H9 (cell line): ENCODE measurements around the gene CXCR2. TPM values are rescaled to one million over a fixed set of nuclear protein-coding genes. Genes with fewer than 3 reads are reported as not detected.

ENCODE experiments used
- DNase-seq: peaks from one replicate; pipeline ENCODE4 v3.0.0-alpha.2; 2017
- H2AFZ ChIP-seq: one replicate; pipeline ENCODE4 v1.6.1; 2013; ENCODE audit warnings: mild to moderate bottlenecking, low read length, control low read depth, moderate library complexity
- H2AK5ac ChIP-seq: 2 replicates; pipeline ENCODE4 v1.6.1; 2013; ENCODE audit warnings: low read length, control low read depth, mixed read lengths; ENCODE audit not compliant: insufficient read length
- H2BK120ac ChIP-seq: one replicate; pipeline ENCODE4 v1.6.1; 2013; ENCODE audit warnings: low read depth, mild to moderate bottlenecking, low read length, control low read depth, inconsistent platforms; ENCODE audit not compliant: poor library complexity, severe bottlenecking
- H2BK12ac ChIP-seq: 2 replicates; pipeline ENCODE4 v1.6.1; 2013; ENCODE audit warnings: low read length, control low read depth, mixed read lengths, low read depth; ENCODE audit not compliant: insufficient read length
- H2BK15ac ChIP-seq: 2 replicates; pipeline ENCODE4 v1.6.1; 2013; ENCODE audit warnings: low read depth, low read length, control low read depth
- H2BK20ac ChIP-seq: one replicate; pipeline ENCODE4 v1.6.1; 2013; ENCODE audit warnings: low read depth, mild to moderate bottlenecking, low read length, control low read depth, inconsistent platforms; ENCODE audit not compliant: poor library complexity, severe bottlenecking
- H2BK5ac ChIP-seq: 2 replicates; pipeline ENCODE4 v1.6.1; 2013; ENCODE audit warnings: low read length, control low read depth, mixed read lengths; ENCODE audit not compliant: insufficient read length
- H3K14ac ChIP-seq: 2 replicates; pipeline ENCODE4 v1.6.1; 2013; ENCODE audit warnings: low read length, control low read depth; ENCODE audit not compliant: insufficient read depth
- H3K18ac ChIP-seq: 2 replicates; pipeline ENCODE4 v1.6.1; 2013; ENCODE audit warnings: low read depth, mild to moderate bottlenecking, mixed read lengths, low read length, control low read depth; ENCODE audit not compliant: insufficient read length
- H3K23ac ChIP-seq: 2 replicates; pipeline ENCODE4 v1.6.1; 2013; ENCODE audit warnings: low read length, control low read depth, mixed read lengths, low read depth; ENCODE audit not compliant: insufficient read length
- H3K23me2 ChIP-seq: 2 replicates; pipeline ENCODE4 v1.6.1; 2013; ENCODE audit warnings: low read depth, mild to moderate bottlenecking, mixed read lengths, low read length, control low read depth; ENCODE audit not compliant: insufficient read length, poor library complexity, severe bottlenecking
- H3K27ac ChIP-seq: 2 replicates; pipeline ENCODE4 v1.5.1; 2013; ENCODE audit warnings: low read length, control low read depth, mixed read lengths, low read depth; ENCODE audit not compliant: insufficient read length
- H3K27me3 ChIP-seq: 2 replicates; pipeline ENCODE4 v1.6.1; 2013; ENCODE audit warnings: low read length, control low read depth, inconsistent platforms; ENCODE audit not compliant: insufficient read depth
- H3K4ac ChIP-seq: 2 replicates; pipeline ENCODE4 v1.6.1; 2013; ENCODE audit warnings: low read depth, mild to moderate bottlenecking, control low read depth, inconsistent platforms, low read length, moderate library complexity
- H3K4me1 ChIP-seq: 2 replicates; pipeline ENCODE4 v1.6.1; 2013; ENCODE audit warnings: low read length, control low read depth, inconsistent platforms; ENCODE audit not compliant: insufficient read depth
- H3K4me2 ChIP-seq: 2 replicates; pipeline ENCODE4 v1.6.1; 2013; ENCODE audit warnings: low read length, control low read depth, mixed read lengths; ENCODE audit not compliant: insufficient read length, insufficient read depth
- H3K56ac ChIP-seq: 2 replicates; pipeline ENCODE4 v1.6.1; 2013; ENCODE audit warnings: low read depth, mild to moderate bottlenecking, mixed read lengths, low read length, control low read depth; ENCODE audit not compliant: insufficient read length
- H3K79me1 ChIP-seq: 2 replicates; pipeline ENCODE4 v1.6.1; 2013; ENCODE audit warnings: low read depth, mild to moderate bottlenecking, moderate library complexity, low read length, control low read depth, inconsistent platforms; ENCODE audit not compliant: insufficient read depth, poor library complexity, severe bottlenecking
- H3K79me2 ChIP-seq: 2 replicates; pipeline ENCODE4 v1.6.1; 2013; ENCODE audit warnings: low read length, control low read depth, inconsistent platforms; ENCODE audit not compliant: insufficient read depth
- H3K9ac ChIP-seq: 2 replicates; pipeline ENCODE4 v1.6.1; 2013; ENCODE audit warnings: low read length, control low read depth, mixed read lengths; ENCODE audit not compliant: insufficient read length; ENCODE audit errors: extremely low read depth
- H3K9me3 ChIP-seq: one replicate; pipeline ENCODE4 v1.6.1; 2013; ENCODE audit warnings: low read depth, low read length, inconsistent platforms; ENCODE audit not compliant: control insufficient read depth
- H3T11ph ChIP-seq: one replicate; pipeline ENCODE4 v1.6.1; 2013; ENCODE audit warnings: mild to moderate bottlenecking, low read length, control low read depth, inconsistent platforms
- H4K20me1 ChIP-seq: one replicate; pipeline ENCODE4 v1.6.1; 2013; ENCODE audit not compliant: control insufficient read depth, insufficient read length, insufficient read depth
- H4K5ac ChIP-seq: 2 replicates; pipeline ENCODE4 v1.6.1; 2013; ENCODE audit warnings: low read depth, mild to moderate bottlenecking, mixed read lengths, low read length, control low read depth; ENCODE audit not compliant: insufficient read length
- H4K8ac ChIP-seq: replicated peaks from 2 replicates; pipeline ENCODE4 v1.6.1; 2013; ENCODE audit warnings: low read length, control low read depth, mixed read lengths, low read depth; ENCODE audit not compliant: insufficient read length
- H4K91ac ChIP-seq: 2 replicates; pipeline ENCODE4 v1.6.1; 2013; ENCODE audit warnings: low read depth, mild to moderate bottlenecking, moderate library complexity, mixed read lengths, low read length, control low read depth; ENCODE audit not compliant: insufficient read length
- H3K27ac Mint-ChIP-seq, 3 experiments: 2 replicates in 2 of 3; 3 replicates in 1 of 3; pipeline ENCODE4 v1.8.0; 2020 to 2021; ENCODE audit warnings: mixed read lengths in 3 of 3, mild to moderate bottlenecking in 1 of 3, moderate library complexity in 1 of 3
- H3K27me3 Mint-ChIP-seq: 2 replicates; pipeline ENCODE4 v1.8.0; 2021; ENCODE audit warnings: low read depth, mild to moderate bottlenecking, moderate library complexity, mixed read lengths
- H3K36me3 Mint-ChIP-seq, 3 experiments: 2 replicates in 2 of 3; 3 replicates in 1 of 3; pipeline ENCODE4 v1.8.0; 2020 to 2021; ENCODE audit warnings: low read depth in 3 of 3, mixed read lengths in 3 of 3; ENCODE audit not compliant: insufficient read depth in 1 of 3
- H3K4me1 Mint-ChIP-seq, 2 experiments: 2 replicates each; pipeline ENCODE4 v1.8.0; 2020; ENCODE audit warnings: mixed read lengths in 2 of 2
- H3K4me3 Mint-ChIP-seq, 2 experiments: 2 replicates in 1 of 2; 3 replicates in 1 of 2; pipeline ENCODE4 v1.8.0; 2020 to 2021; ENCODE audit warnings: mild to moderate bottlenecking in 2 of 2, mixed read lengths in 2 of 2, moderate library complexity in 1 of 2
- H3K9me3 Mint-ChIP-seq, 2 experiments: 2 replicates in 1 of 2; 3 replicates in 1 of 2; pipeline ENCODE4 v1.8.0; 2020; ENCODE audit warnings: mild to moderate bottlenecking in 2 of 2, mixed read lengths in 2 of 2, moderate library complexity in 1 of 2
- WGBS: extraction: QIAGEN DNeasy Blood & Tissue Kit; methylation state at CpG from one replicate; pipeline ENCODE4 v1.1.7; 2013; ENCODE audit warnings: missing lambda C conversion rate, low lambda C conversion rate, mixed read lengths; ENCODE audit not compliant: insufficient read length; ENCODE audit errors: extremely low coverage; 5-methylcytosine and 5-hydroxymethylcytosine counted together
- total RNA-seq: library from RNA; stranded (reverse); gene quantifications from 2 replicates; pipeline ENCODE4 v1.2.1, GENCODE V29; 2021
- TF ChIP-seq, protein P1 (sequence below): fragments of 200-600 bp; sonication (generic); conservative IDR thresholded peaks from 3 replicates; pipeline ENCODE4 v1.8.0; 2021; ENCODE audit warnings: antibody characterized with exemption, mild to moderate bottlenecking

The CXCR2 gene
- total RNA-seq, 1 experiment from 2014 or later: 0.59 TPM

DNA sequence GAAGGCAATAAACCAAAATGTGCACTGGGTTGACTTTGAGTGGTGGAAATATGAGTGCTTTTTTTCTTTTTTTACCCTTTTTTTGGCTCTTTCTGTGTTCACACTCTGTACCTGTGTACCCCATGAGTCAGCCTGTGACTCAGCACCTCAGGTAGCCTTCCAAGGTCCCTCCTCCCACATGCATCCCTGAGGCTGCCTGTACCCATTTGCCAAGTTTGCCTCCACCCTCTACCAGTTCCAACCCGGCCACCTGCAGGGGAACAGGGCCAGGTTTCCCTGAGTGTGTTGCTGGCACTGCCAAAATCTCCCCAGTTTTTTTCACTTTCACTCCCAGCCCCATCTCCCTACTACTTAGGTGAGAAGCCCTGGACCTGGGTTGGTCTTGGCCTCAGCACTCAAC lies 26.9 kb downstream of the CXCR2 start:
- H3K14ac ChIP-seq: no peak overlapping the region
- WGBS: no CpG with 5 or more reads among the region's 1 CpG
- Mint-ChIP-seq H3K4me1 (0 out of 4 replicates have a peak, but pooled peaks cover 0 to 3% of the 10 kb centered on the region in 2 experiments), H3K36me3 (no peaks in the 10 kb centered on the region; a peak in 1 of 7 replicates), H3K9me3 (no peaks in the 10 kb centered on the region), H3K27me3 (peaks cover 12% of the 10 kb centered on the region), H3K27ac (no peak overlapping the region; a peak in 1 of 7 replicates), H3K4me3 (no peak overlapping the region)
- H3K4me1 ChIP-seq: no peaks in the 10 kb centered on the region
- no peak overlapping the region for H4K5ac ChIP-seq
- H3K27ac ChIP-seq: no peak overlapping the region
- H2BK15ac ChIP-seq: no peak overlapping the region
- H3K79me1 ChIP-seq: no peaks in the 10 kb centered on the region
- no peaks in the 10 kb centered on the region for H3K23me2 ChIP-seq
- no peaks in the 10 kb centered on the region for H3K79me2 ChIP-seq
- no peak overlapping the region for H2AK5ac ChIP-seq
- H3K9ac ChIP-seq: no peak overlapping the region
- no peak overlapping the region for H4K91ac ChIP-seq
- no peak overlapping the region for H3T11ph ChIP-seq
- H2BK20ac ChIP-seq: no peak overlapping the region
- H3K4ac ChIP-seq: no peak overlapping the region
- H2BK120ac ChIP-seq: no peak overlapping the region
- no peak overlapping the region for H3K56ac ChIP-seq
- H3K27me3 ChIP-seq: no peaks in the 10 kb centered on the region
- H4K20me1 ChIP-seq: no peaks in the 10 kb centered on the region
- H4K8ac ChIP-seq: no peak overlapping the region
- H3K23ac ChIP-seq: no peak overlapping the region
- no peak overlapping the region for H2AFZ ChIP-seq
- no peak for DNase-seq
- no peak overlapping the region for H3K18ac ChIP-seq
- no peak overlapping the region for H3K4me2 ChIP-seq
- H2BK12ac ChIP-seq: no peak overlapping the region
- TF ChIP-seq, protein P1, sequence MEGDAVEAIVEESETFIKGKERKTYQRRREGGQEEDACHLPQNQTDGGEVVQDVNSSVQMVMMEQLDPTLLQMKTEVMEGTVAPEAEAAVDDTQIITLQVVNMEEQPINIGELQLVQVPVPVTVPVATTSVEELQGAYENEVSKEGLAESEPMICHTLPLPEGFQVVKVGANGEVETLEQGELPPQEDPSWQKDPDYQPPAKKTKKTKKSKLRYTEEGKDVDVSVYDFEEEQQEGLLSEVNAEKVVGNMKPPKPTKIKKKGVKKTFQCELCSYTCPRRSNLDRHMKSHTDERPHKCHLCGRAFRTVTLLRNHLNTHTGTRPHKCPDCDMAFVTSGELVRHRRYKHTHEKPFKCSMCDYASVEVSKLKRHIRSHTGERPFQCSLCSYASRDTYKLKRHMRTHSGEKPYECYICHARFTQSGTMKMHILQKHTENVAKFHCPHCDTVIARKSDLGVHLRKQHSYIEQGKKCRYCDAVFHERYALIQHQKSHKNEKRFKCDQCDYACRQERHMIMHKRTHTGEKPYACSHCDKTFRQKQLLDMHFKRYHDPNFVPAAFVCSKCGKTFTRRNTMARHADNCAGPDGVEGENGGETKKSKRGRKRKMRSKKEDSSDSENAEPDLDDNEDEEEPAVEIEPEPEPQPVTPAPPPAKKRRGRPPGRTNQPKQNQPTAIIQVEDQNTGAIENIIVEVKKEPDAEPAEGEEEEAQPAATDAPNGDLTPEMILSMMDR: no peak
- H2BK5ac ChIP-seq: no peak overlapping the region
- no peaks in the 10 kb centered on the region for H3K9me3 ChIP-seq
